Fibroblast of the aortic adventitia (primary cell): ENCODE measurements around the gene POF1B. TPM values are rescaled to one million over a fixed set of nuclear protein-coding genes. Genes with fewer than 3 reads are reported as not detected.

Source experiments
- DNase-seq: peaks from one replicate; pipeline ENCODE4 v3.0.0-alpha.2; 2010; ENCODE audit warnings: low read depth
- H3K4me3 ChIP-seq: 2 replicates; pipeline ENCODE4 v1.5.1; 2011; ENCODE audit warnings: low read depth, mild to moderate bottlenecking, control low read depth, low read length, moderate library complexity
- CTCF ChIP-seq: IDR thresholded peaks from 2 replicates; pipeline ENCODE4 v1.5.1; 2011; ENCODE audit warnings: mild to moderate bottlenecking, low read length, control low read depth, inconsistent platforms; ENCODE audit not compliant: insufficient read depth
- total RNA-seq: library from RNA; depleted of rRNA; stranded (reverse); fragments of >200 nt; gene quantifications from 2 replicates; pipeline ENCODE4 v1.2.3, GENCODE V29; 2012; ENCODE audit warnings: low replicate concordance

The POF1B gene
- total RNA-seq, 1 donor: not detected

GRCh38 chrX:85378461-85378860, 1.0 kb downstream of the POF1B start:
- no peak overlapping the region for H3K4me3 ChIP-seq
- DNase-seq: no peak
- TF ChIP-seq CTCF: no peak

GRCh38 chrX:85375333-85375738, 4.1 kb downstream of the POF1B start:
- no peak for DNase-seq
- no peak for TF ChIP-seq CTCF
- H3K4me3 ChIP-seq: no peak overlapping the region

- no peak for TF ChIP-seq CTCF
- no peak for DNase-seq
- H3K4me3 ChIP-seq: no peak overlapping the region
These were observed 14.0 kb downstream of the POF1B start for GRCh38 chrX:85365370-85365995.

DNA sequence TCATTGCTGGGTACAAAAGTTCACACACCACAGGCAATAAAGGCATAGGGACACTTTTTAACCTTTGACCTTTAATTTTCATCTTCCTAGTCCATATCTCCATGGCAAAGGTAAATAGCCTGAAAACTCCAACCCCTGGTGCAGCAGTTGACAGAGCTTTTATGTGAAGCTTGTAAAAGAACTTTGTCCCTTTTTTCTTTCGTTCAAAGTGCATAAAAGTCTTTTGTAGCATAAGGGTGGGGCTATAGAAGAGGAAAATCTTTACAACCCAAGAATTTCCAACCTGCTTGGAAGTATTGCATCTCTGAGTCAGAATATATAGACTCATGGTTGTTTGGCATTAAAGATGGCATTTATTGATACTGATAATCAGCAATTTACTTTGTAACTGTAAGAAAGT, 20.4 kb downstream of the POF1B start:
- H3K4me3 ChIP-seq: no peak overlapping the region
- TF ChIP-seq CTCF: no peak
- no peak for DNase-seq

DNA sequence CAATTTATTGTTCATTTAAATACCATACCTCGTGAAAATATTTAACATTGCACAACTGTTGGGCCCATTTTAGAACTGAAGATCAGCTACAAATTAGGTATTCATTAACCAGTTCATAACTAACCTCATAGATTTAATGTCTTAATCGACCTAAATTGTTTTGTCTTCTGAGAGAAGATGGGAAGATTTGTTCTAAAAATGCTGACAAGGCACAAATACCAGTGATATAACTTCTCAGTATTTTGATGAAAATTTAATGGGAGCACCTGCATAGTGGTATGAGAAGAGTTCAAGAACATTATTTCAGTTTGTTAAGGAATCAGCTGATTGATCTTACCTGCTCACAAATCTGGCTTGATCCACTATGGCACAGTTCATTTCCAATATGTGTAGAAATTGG, 33.9 kb downstream of the POF1B start:
- no peak overlapping the region for H3K4me3 ChIP-seq
- DNase-seq: no peak
- no peak for TF ChIP-seq CTCF

GRCh38 chrX:85327060-85327333, 52.5 kb downstream of the POF1B start:
- TF ChIP-seq CTCF: no peak
- no peak overlapping the region for H3K4me3 ChIP-seq
- no peak for DNase-seq
